HG02973 (cell line): ENCODE results near the gene LPCAT2.
"Not testable (repeated sequence)": the region's sequence is repeated elsewhere in the genome, so short reads cannot be mapped to it uniquely, and the experiment has no call there.

Experiments
- ATAC-seq: cut with Tn5 transposase; IDR thresholded peaks from one replicate; pipeline ENCODE4 v1.9.1; 2021; ENCODE audit warnings: moderate library complexity; ENCODE audit not compliant: unreplicated experiment

The LPCAT2 gene

GRCh38 chr16:55577887-55578286 is 69.0 kb downstream of the LPCAT2 start:
- no peak for ATAC-seq

DNA sequence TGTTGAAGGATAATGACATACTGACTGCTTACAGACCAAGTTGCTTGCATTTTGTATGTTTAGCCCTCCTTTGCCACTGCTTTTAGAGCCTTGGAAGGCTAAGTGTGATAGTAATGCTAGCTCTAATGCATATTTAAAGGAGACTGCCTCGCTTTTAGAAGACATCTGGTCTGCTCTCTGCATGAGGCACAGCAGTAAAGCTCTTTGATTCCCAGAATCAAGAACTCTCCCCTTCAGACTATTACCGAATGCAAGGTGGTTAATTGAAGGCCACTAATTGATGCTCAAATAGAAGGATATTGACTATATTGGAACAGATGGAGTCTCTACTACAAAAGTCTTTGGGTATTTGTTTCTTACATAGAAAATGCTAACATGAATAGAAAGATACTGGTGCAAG is 76.8 kb downstream of the LPCAT2 start:
- no peak for ATAC-seq

DNA sequence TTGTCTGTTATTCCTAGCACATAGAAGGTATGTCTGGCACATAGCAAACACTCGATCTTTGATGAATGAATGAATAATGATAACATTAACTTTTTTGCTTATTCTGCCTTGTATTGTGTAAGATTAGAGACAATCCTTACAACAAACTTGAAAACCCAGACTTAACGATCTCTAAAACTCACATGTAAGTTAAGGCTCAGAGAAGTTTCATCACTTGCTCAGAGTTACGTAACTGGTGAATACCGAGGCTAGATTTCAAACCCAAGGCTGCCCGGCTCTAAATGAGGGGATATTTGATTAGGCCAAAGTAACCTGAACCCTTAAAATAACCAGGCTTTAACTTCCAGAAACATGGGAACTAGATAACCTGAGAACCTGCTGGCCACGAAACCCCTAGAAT is 79.9 kb downstream of the LPCAT2 start:
- no peak for ATAC-seq

DNA sequence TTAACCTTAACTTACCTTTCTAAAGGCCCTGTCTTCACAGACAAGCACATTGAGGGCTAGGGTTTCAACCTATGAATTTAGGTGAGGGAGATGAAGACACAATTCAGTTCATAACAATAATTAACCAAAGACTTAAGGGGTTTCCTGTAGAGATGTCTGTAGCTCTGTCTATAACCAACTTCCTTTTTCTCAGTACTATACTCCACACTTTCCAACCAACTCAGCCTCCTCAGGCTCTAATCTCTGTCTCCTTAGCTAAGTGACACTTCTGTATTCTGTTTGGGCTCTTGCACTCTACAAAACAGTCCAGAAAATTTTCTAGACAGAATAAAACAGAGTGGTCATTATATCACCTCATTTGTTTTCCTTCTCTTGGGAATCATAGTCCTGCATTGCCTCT is 83.4 kb downstream of the LPCAT2 start:
- ATAC-seq, result no peak

DNA sequence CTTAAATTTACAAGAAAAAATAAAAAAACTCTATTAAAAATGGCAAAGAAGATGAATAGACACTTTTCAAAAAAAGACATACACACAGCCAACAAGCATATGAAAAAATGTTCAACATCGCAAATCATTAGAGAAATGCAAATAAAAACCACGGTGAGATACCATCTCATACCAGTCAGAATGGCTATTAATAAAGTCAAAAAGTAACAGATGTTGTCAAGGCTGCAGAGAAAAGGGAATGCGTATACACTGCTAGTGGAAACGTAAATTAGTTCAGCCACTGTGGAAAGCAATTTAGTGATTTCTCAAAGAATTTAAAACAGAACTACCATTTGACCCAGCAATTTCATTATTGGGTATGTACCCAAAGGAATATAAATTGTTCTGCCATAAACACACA is 89.1 kb downstream of the LPCAT2 start:
- ATAC-seq, result no peak

GRCh38 chr16:55605754-55606336 is 97.0 kb downstream of the LPCAT2 start:
- ATAC-seq, result no peak

DNA sequence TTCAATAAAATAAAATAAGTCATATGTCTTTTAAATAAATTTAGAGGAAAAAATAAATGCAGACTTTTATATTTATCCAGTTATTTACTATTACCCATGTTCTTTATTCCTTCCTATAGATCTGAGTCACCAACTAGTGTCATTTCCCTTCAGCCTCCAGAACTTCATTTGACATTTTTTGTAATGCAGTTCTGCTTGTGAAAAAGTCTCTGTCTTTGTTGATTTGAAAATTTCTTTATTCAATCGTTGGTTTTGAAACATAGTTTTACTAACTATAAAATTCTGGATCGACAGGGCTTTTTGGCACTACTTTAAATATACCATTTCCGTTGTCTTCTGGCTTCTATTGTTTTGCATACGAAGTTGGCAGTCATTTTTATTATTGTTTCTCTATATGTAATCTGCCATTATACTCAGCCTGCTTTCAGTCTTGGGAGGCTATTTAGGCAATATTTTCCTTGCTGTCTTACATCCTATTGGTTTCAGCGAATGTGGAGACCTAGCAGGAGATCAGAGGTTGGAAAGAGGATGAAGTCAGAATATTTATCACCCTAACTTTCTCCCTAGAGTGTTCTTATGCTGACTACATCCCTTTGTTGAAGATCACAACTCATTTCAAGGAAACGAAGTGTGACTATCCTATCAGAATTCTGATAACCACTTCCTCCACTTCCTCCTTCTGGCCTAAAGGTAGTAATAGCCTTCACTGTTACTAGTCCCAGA is 104.9 kb downstream of the LPCAT2 start:
- no peak for ATAC-seq

- no peak for ATAC-seq
Measured at GRCh38 chr16:55615071-55615470, 106.2 kb downstream of the LPCAT2 start.

- ATAC-seq, result not testable (repeated sequence)
Measured at GRCh38 chr16:55615670-55616069, 106.8 kb downstream of the LPCAT2 start.

DNA sequence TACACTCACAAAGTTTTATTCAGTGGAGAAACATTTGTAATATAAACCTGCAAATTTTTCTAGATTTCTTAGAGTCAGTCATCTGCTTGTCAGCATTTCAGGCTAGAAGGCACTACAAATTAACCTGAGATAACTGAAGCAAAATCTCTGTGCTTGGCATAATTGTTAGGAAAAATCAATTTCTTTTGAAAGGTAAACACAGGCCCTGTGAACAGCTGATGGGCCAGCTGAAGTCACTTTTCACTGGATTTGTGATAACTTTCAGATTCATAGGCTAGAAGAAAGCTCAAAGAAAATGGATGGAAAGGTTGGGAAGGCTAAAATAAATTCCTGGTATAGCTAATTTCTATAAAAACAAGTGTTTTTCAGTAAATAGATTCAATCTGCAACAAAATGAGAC is 112.9 kb downstream of the LPCAT2 start:
- ATAC-seq, result no peak

GRCh38 chr16:55622272-55622671 is 113.4 kb downstream of the LPCAT2 start:
- ATAC-seq, result no peak

GRCh38 chr16:55622930-55623561 is 114.2 kb downstream of the LPCAT2 start:
- ATAC-seq, result no peak

DNA sequence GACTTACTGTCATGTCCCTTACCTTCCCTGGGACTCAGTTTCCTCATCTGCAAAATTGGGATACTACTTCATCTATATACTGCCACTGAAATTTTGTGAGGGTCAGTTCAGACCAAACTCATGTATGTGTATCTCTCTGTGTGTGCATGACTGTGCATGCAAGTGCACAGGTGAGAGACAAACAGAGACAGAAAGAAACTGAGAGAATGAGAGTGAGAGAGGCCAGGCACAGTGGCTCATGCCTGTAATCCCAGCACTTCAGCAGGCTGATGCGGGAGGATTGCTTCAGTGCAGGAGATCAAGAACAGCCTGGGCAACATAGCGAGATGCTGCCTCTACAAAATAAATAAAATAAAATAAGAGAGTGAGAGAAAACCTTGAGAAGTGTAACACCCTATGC is 114.8 kb downstream of the LPCAT2 start:
- ATAC-seq, result no peak

GRCh38 chr16:55624696-55625095 is 115.8 kb downstream of the LPCAT2 start:
- no peak for ATAC-seq

- ATAC-seq, result no peak
Measured at GRCh38 chr16:55625843-55626242, 117.0 kb downstream of the LPCAT2 start.

GRCh38 chr16:55628306-55628968 is 119.6 kb downstream of the LPCAT2 start:
- no peak for ATAC-seq

DNA sequence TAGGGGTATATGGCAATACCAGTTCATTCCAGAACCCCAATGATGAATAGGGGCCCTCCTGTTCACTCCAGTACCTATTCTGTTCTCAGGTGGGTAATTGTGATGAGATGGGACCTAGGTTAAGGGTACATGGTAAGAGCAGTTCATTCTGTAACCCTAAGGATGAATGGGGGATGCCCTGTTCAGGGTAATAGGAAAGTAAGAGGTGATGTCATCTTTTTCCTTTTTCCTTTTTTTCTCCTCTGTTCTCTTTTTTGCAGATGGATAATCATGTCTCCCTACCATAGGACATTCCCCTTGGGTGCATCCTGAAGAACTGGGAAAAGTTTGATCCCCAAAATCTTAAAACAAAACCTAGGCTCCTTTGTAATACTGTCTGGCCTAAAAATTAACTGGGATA is 121.9 kb downstream of the LPCAT2 start:
- no peak for ATAC-seq

DNA sequence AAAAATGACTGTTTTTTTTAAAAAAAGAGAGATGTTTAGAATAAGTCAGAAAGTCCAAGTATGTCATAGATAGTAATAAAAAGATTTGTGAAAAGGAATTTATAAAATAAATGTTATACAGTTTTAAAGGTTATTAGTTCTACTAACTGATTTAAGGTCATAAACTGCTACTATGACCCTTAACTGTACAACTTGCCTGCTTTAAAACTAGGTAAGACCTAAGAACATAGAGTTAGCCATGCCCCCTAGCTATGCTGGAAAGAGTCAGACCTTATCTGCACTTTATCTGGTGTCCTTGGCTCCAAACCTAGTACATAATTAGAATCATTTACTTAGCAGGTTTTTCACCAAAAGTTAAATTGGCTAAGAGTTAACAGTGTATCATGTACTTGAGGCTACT is 123.4 kb downstream of the LPCAT2 start:
- ATAC-seq, result no peak

- ATAC-seq, result no peak
Measured at GRCh38 chr16:55634193-55634592, 125.3 kb downstream of the LPCAT2 start.
